HepG2 (cell line): ENCODE results near the gene GPR25. TPM values are rescaled to one million over a fixed set of nuclear protein-coding genes. Genes with fewer than 3 reads are reported as not detected.

Source experiments
- ATAC-seq: fragments of 200-7000 bp; cut with Tn5 transposase; 3 replicates; pipeline ENCODE4 v1.9.1; 2020; ENCODE audit warnings: mild to moderate bottlenecking, moderate library complexity
- BruUV-seq: library from RNA; stranded (reverse); fragments of 400-500 nt; replicated peaks from 2 replicates; lab custom pipeline; 2021; lab: Mats Ljungman, UMichigan
- CTCF ChIA-PET: fragments of 300-600 bp; formaldehyde crosslinking; extraction: SDS; loops from one replicate; lab custom pipeline; 2021; ENCODE audit warnings: low total read pairs, inconsistent platforms, low intra/inter-chr PET ratio; lab: Yijun Ruan, JAX
- POLR2A ChIA-PET: fragments of 350-600 bp; sonication (Branson Sonifier 250); formaldehyde crosslinking; loops from one replicate; lab custom pipeline; 2020; ENCODE audit warnings: antibody characterized with exemption, inconsistent platforms; lab: Yijun Ruan, JAX
- DNase-seq: peaks from one replicate; pipeline ENCODE4 v3.0.0-alpha.2; 2015; ENCODE audit warnings: low spot score
- FAIRE-seq: peaks from 3 replicates; lab custom pipeline; 2011; peaks lifted over from hg19 to GRCh38; lab: Jason Lieb, UNC
- H2AFZ ChIP-seq: one replicate; pipeline ENCODE4 v1.6.1; 2011; ENCODE audit warnings: low read length, inconsistent platforms
- H3K27ac ChIP-seq: fragments of 300-600 bp; 3 replicates; pipeline ENCODE4 v1.8.0; 2011; ENCODE audit warnings: mixed run types, mild to moderate bottlenecking, mixed read lengths, low read length, inconsistent platforms; ENCODE audit not compliant: insufficient read depth; ENCODE audit errors: extremely low read length
- H3K27me3 ChIP-seq, 2 experiments: fragments of 200-600 bp in 1 of 2; 2 replicates in 1 of 2; 3 replicates in 1 of 2; pipeline versions ENCODE4 v1.6.0 to v1.8.0; 2011; ENCODE audit warnings: low read length in 2 of 2, mild to moderate bottlenecking in 2 of 2, moderate library complexity in 2 of 2, inconsistent platforms in 1 of 2; ENCODE audit not compliant: insufficient read depth in 2 of 2, control insufficient read depth in 1 of 2
- H3K36me3 ChIP-seq, 2 experiments: fragments of 200-600 bp in 1 of 2; replicated peaks in 1 of 2; 2 replicates in 1 of 2; 3 replicates in 1 of 2; pipeline versions ENCODE4 v1.5.1 to v1.8.0; 2011; ENCODE audit warnings: low read length in 2 of 2, inconsistent platforms in 1 of 2; ENCODE audit not compliant: insufficient read depth in 2 of 2, control insufficient read depth in 1 of 2
- H3K4me1 ChIP-seq: 2 replicates; pipeline ENCODE4 v1.5.1; 2012; ENCODE audit warnings: low read length, inconsistent platforms; ENCODE audit not compliant: insufficient read depth
- H3K4me2 ChIP-seq: 2 replicates; pipeline ENCODE4 v1.6.0; 2011; ENCODE audit warnings: low read depth, low read length, inconsistent platforms
- H3K4me3 ChIP-seq, 3 experiments: fragments of 200-600 bp in 1 of 3; sonication (generic), shearing (Covaris generic) in 1 of 3; replicated peaks in 1 of 3; 2 replicates each; pipeline ENCODE4 v1.5.1; 2011 to 2016; ENCODE audit warnings: low read length in 3 of 3, inconsistent platforms in 2 of 3, low read depth in 2 of 3, mild to moderate bottlenecking in 2 of 3, control low read depth in 1 of 3, mixed read lengths in 1 of 3; ENCODE audit not compliant: insufficient read depth in 1 of 3
- H3K79me2 ChIP-seq: one replicate; pipeline ENCODE4 v1.6.1; 2011; ENCODE audit warnings: low read length, inconsistent platforms; ENCODE audit not compliant: insufficient read depth
- H3K9ac ChIP-seq: 2 replicates; pipeline ENCODE4 v1.6.0; 2011; ENCODE audit warnings: mild to moderate bottlenecking, low read depth, low read length, inconsistent platforms; ENCODE audit not compliant: insufficient read depth
- H3K9me3 ChIP-seq: 2 replicates; pipeline ENCODE4 v1.5.1; 2012; ENCODE audit warnings: mild to moderate bottlenecking, low read length
- H4K20me1 ChIP-seq: 2 replicates; pipeline ENCODE4 v1.6.0; 2011; ENCODE audit warnings: inconsistent platforms, mild to moderate bottlenecking, low read length, moderate library complexity; ENCODE audit not compliant: insufficient read depth
- HCFC1 ChIP-seq: fragments of 150-350 bp; IDR thresholded peaks from 2 replicates; pipeline ENCODE4 v1.6.1; 2014; ENCODE audit warnings: low read depth, low read length
- JUNB ChIP-seq: sonication (generic); formaldehyde crosslinking; IDR thresholded peaks from 2 replicates; pipeline ENCODE4 v1.8.0; 2022; ENCODE audit warnings: missing genetic modification reagents, mild to moderate bottlenecking, borderline replicate concordance
- YEATS4 ChIP-seq: sonication (generic); formaldehyde crosslinking; IDR thresholded peaks from 2 replicates; pipeline ENCODE4 v1.4.0; 2020; ENCODE audit warnings: missing genetic modification reagents, borderline replicate concordance
- ZBTB10 ChIP-seq: sonication (generic); formaldehyde crosslinking; IDR thresholded peaks from 2 replicates; pipeline ENCODE4 v1.4.0; 2020; ENCODE audit warnings: missing genetic modification reagents, borderline replicate concordance
- ZNF652 ChIP-seq: IDR thresholded peaks from 2 replicates; pipeline ENCODE4 v1.6.1; 2016; ENCODE audit warnings: low read depth, borderline replicate concordance
- WGBS: methylation state at CpG from one replicate; pipeline ENCODE4 v1.1.6; 2017; ENCODE audit warnings: low lambda C conversion rate; 5-methylcytosine and 5-hydroxymethylcytosine counted together
- in situ Hi-C: cut with HindIII; loops from 2 replicates; pipeline ENCODE4 v1.10.0; 2017; ENCODE audit warnings: low pct_unique_long_range_greater_than_20kb; ENCODE audit not compliant: extremely low pct_ligation_motif_present
- intact Hi-C: fragments of 100-400 bp; cut with micrococcal nuclease; formaldehyde crosslinking; loops from one replicate; pipeline ENCODE4 v1.10.0; 2022; ENCODE audit not compliant: unreplicated experiment
- polyA plus RNA-seq, 8 experiments: library from polyadenylated mRNA; depleted of rRNA in 3 of 8; stranded (reverse) in 7 of 8; unstranded in 1 of 8; fragments of >200 nt; fragmentation: Illumina TruSeq in 4 of 8; extraction: Trizol in 4 of 8; gene quantifications; 2 replicates each; pipeline versions ENCODE4 v1.2.1 to v1.2.3, GENCODE V29; 2011 to 2016; ENCODE audit warnings: low read depth in 4 of 8, missing spikeins in 1 of 8, mixed read lengths in 1 of 8; ENCODE audit not compliant: insufficient read depth in 1 of 8
- total RNA-seq, 5 experiments: library from RNA; depleted of rRNA; stranded (reverse); fragments of >200 nt; fragmentation: Illumina TruSeq; extraction: Trizol; gene quantifications; 2 replicates each; pipeline ENCODE4 v1.2.3, GENCODE V29; 2016; ENCODE audit warnings: low read depth in 1 of 5
- TF ChIP-seq, protein P1 (sequence below): sonication (generic); formaldehyde crosslinking; IDR thresholded peaks from 2 replicates; pipeline ENCODE4 v1.4.0; 2020; ENCODE audit warnings: mild to moderate bottlenecking, low read depth, missing genetic modification reagents
- TF ChIP-seq, protein P2 (sequence below): sonication (generic); formaldehyde crosslinking; IDR thresholded peaks from 2 replicates; pipeline ENCODE4 v1.4.0; 2020; ENCODE audit warnings: missing genetic modification reagents, borderline replicate concordance
- TF ChIP-seq, protein P3 (sequence below): IDR thresholded peaks from 2 replicates; pipeline ENCODE4 v1.6.1; 2016

Gene GPR25
- total and polyA plus RNA-seq, 2 of the 13 experiments (the other 11 are each of a cell fraction or from before 2014, with no cell fraction given), result not detected

DNA sequence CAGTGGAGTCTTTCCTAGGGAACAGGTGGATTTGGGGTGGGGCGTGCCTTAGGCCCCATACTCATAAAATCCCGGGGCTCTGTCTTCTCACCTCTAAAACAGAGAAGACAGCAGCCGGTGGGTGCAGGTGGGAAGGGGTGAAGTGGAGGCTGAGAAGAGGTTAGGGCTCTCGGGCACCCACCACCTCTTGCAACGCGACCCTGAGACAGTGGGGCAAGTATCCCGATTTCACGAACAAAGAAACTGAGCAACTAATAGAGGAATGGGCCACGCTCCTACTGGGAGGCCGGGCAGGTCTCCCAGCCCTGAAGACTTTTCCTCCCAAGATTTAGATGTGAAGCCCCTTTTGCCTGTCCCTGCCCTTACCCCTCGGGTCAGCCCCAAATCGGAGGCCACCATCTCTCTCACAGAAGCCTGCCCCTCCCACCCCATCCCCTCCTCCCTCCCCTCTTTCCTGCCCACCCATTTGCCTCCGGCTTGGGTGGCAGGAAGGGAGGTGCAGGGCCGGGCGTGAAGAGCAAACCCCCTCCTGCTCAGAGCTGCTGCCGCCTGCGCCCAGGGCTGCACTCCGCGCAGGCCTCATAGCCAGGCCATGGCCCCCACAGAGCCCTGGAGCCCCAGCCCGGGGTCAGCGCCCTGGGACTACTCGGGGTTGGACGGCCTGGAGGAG lies at the start of gene GPR25 (continued):
- TF ChIP-seq, protein P1, sequence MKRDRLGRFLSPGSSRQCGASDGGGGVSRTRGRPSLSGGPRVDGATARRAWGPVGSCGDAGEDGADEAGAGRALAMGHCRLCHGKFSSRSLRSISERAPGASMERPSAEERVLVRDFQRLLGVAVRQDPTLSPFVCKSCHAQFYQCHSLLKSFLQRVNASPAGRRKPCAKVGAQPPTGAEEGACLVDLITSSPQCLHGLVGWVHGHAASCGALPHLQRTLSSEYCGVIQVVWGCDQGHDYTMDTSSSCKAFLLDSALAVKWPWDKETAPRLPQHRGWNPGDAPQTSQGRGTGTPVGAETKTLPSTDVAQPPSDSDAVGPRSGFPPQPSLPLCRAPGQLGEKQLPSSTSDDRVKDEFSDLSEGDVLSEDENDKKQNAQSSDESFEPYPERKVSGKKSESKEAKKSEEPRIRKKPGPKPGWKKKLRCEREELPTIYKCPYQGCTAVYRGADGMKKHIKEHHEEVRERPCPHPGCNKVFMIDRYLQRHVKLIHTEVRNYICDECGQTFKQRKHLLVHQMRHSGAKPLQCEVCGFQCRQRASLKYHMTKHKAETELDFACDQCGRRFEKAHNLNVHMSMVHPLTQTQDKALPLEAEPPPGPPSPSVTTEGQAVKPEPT, result no peak
- no peak for TF ChIP-seq YEATS4 (CRISPR knock-in tag)
- TF ChIP-seq HCFC1, result no peak

DNA sequence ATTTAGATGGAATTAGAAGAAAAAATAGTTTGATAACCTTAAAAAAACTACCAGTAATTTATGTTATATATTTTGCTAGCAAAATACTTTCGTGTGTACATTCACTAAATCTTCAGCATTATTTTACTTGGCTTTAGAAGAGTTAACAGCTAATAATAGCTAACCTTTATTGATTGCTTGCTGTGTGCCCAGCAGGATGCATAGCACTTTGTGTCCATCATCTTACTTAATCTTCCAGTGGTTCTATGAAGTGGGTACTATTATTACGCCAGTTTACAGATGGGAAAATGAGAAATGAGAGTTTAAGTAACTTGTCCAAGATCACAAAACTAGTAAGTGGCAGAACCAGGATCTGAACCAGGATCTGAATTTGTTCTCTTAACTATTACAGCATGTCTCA lies 41.7 kb upstream of the GPR25 start:
- no peaks in the 10 kb centered on the region for H3K4me1 ChIP-seq
- no peaks in the 10 kb centered on the region for H3K27me3 ChIP-seq
- no peaks in the 10 kb centered on the region; a peak in 2 of 5 replicates for H3K36me3 ChIP-seq
- BruUV-seq, result no TSS peak
- no peak overlapping the region for H3K4me2 ChIP-seq
- no peak for FAIRE-seq
- intact Hi-C loops, result no loop called here
- no peak for ATAC-seq
- TF ChIP-seq, protein P2, sequence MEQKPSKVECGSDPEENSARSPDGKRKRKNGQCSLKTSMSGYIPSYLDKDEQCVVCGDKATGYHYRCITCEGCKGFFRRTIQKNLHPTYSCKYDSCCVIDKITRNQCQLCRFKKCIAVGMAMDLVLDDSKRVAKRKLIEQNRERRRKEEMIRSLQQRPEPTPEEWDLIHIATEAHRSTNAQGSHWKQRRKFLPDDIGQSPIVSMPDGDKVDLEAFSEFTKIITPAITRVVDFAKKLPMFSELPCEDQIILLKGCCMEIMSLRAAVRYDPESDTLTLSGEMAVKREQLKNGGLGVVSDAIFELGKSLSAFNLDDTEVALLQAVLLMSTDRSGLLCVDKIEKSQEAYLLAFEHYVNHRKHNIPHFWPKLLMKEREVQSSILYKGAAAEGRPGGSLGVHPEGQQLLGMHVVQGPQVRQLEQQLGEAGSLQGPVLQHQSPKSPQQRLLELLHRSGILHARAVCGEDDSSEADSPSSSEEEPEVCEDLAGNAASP (CRISPR knock-in tag), result no peak
- TF ChIP-seq ZBTB10 (CRISPR knock-in tag) (no peak), ZNF652 (CRISPR knock-in tag) (peak; percentile 34; the same call in 1 of the 2 replicates), JUNB (CRISPR knock-in tag) (no peak)
- TF ChIP-seq, protein P3, sequence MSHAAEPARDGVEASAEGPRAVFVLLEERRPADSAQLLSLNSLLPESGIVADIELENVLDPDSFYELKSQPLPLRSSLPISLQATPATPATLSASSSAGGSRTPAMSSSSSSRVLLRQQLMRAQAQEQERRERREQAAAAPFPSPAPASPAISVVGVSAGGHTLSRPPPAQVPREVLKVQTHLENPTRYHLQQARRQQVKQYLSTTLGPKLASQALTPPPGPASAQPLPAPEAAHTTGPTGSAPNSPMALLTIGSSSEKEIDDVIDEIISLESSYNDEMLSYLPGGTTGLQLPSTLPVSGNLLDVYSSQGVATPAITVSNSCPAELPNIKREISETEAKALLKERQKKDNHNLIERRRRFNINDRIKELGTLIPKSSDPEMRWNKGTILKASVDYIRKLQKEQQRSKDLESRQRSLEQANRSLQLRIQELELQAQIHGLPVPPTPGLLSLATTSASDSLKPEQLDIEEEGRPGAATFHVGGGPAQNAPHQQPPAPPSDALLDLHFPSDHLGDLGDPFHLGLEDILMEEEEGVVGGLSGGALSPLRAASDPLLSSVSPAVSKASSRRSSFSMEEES (CRISPR knock-in tag), result no peak
- TF ChIP-seq, all 625 proteins: peak for 1
- ChIA-PET POLR2A (no interaction called here), CTCF (no interaction called here)
- Histone ChIP-seq H2AFZ (no peak overlapping the region), H3K79me2 (no peaks in the 10 kb centered on the region), H4K20me1 (0 out of 2 replicates have a peak, but pooled peaks cover 3% of the 10 kb centered on the region), H3K4me3 (no peak overlapping the region), H3K9me3 (no peaks in the 10 kb centered on the region), H3K27ac (no peak overlapping the region), H3K9ac (no peak overlapping the region)
- in situ Hi-C loops, result no loop called here
- 93% methylated on average over 2 of the region's 2 CpGs for WGBS
- no peak for DNase-seq
